HCT116 (cell line): ENCODE measurements around the gene ANKDD1A. TPM values are rescaled to one million over a fixed set of nuclear protein-coding genes. Genes with fewer than 3 reads are reported as not detected.

ENCODE experiments used
- ATAC-seq: fragments of 200-7000 bp; cut with Tn5 transposase; 2 replicates; pipeline ENCODE4 v1.9.1; 2020; ENCODE audit warnings: mild to moderate bottlenecking, moderate library complexity
- BruUV-seq: library from RNA; stranded (reverse); fragments of 400-500 nt; replicated peaks from 2 replicates; lab custom pipeline; 2021; lab: Mats Ljungman, UMichigan
- CTCF ChIA-PET: fragments of 300-600 bp; sonication (Branson Sonifier 250); formaldehyde crosslinking; loops from one replicate; lab custom pipeline; 2021; ENCODE audit warnings: antibody characterized with exemption; lab: Charles Lee
- POLR2A ChIA-PET: fragments of 300-600, 350-600 bp; sonication (Branson Sonifier 250); formaldehyde crosslinking; loops from one replicate; lab custom pipeline; 2021; ENCODE audit warnings: antibody characterized with exemption; lab: Charles Lee
- RAD21 ChIA-PET, 2 experiments: fragments of 300-600 bp; sonication (Branson Sonifier 250); formaldehyde crosslinking; loops; one replicate each; lab custom pipeline; 2023; ENCODE audit warnings: low total read pairs in 2 of 2; ENCODE audit not compliant: uncharacterized antibody in 2 of 2, unreplicated experiment in 2 of 2, low non-redundant PET in 1 of 2; lab: Charles Lee
- DNase-seq: peaks from one replicate; pipeline ENCODE4 v3.0.0-alpha.2; 2010; ENCODE audit warnings: low read depth, low spot score
- H2AFZ ChIP-seq: fragments of 200-600 bp; shearing (Covaris generic), sonication (generic); 2 replicates; pipeline ENCODE4 v1.6.1; 2017; ENCODE audit warnings: low read depth, mixed run types, mixed read lengths, antibody characterized with exemption, low read length; ENCODE audit not compliant: poor library complexity, severe bottlenecking
- H3K27ac ChIP-seq: 2 replicates; pipeline ENCODE4 v1.5.1; 2012; ENCODE audit warnings: low read depth, low read length
- H3K27me3 ChIP-seq: fragments of 200-600 bp; sonication (generic); 2 replicates; pipeline ENCODE4 v1.6.1; 2016; ENCODE audit warnings: mixed run types, low read length, mixed read lengths; ENCODE audit not compliant: insufficient read depth
- H3K36me3 ChIP-seq, 2 experiments: fragments of 200-500 bp in 1 of 2; fragments of 200-600 bp in 1 of 2; sonication (Bioruptor generic) in 1 of 2; sonication (generic) in 1 of 2; 2 replicates each; pipeline versions ENCODE4 v1.5.1 to v1.6.1; 2014 to 2016; ENCODE audit warnings: low read length in 2 of 2, inconsistent platforms in 1 of 2, mixed read lengths in 1 of 2, mixed run types in 1 of 2; ENCODE audit not compliant: insufficient read depth in 2 of 2, control insufficient read depth in 1 of 2
- H3K4me1 ChIP-seq, 2 experiments: fragments of 200-600 bp in 1 of 2; sonication (generic) in 1 of 2; 2 replicates each; pipeline versions ENCODE4 v1.5.1 to v1.6.1; 2012 to 2017; ENCODE audit warnings: low read length in 2 of 2, inconsistent platforms in 1 of 2, mild to moderate bottlenecking in 1 of 2, mixed read lengths in 1 of 2, mixed run types in 1 of 2, moderate library complexity in 1 of 2; ENCODE audit not compliant: insufficient read depth in 2 of 2, control insufficient read depth in 1 of 2
- H3K4me2 ChIP-seq: fragments of 200-600 bp; sonication (generic); 2 replicates; pipeline ENCODE4 v1.6.1; 2017; ENCODE audit warnings: mixed run types, low read length, mixed read lengths
- H3K4me3 ChIP-seq, 2 experiments: fragments of 200-600 bp in 1 of 2; sonication (generic) in 1 of 2; replicated peaks in 1 of 2; 2 replicates each; pipeline ENCODE4 v1.5.1; 2011 to 2016; ENCODE audit warnings: low read length in 2 of 2, control low read depth in 1 of 2, low read depth in 1 of 2, mild to moderate bottlenecking in 1 of 2, mixed read lengths in 1 of 2, mixed run types in 1 of 2
- H3K79me2 ChIP-seq: fragments of 200-600 bp; sonication (generic); 2 replicates; pipeline ENCODE4 v1.6.1; 2017; ENCODE audit warnings: mild to moderate bottlenecking, mixed run types, low read length, moderate library complexity, mixed read lengths; ENCODE audit not compliant: insufficient read depth
- H3K9ac ChIP-seq: fragments of 200-600 bp; sonication (generic); 2 replicates; pipeline ENCODE4 v1.6.1; 2016; ENCODE audit warnings: low read length, mixed read lengths
- H3K9me2 ChIP-seq: fragments of 200-600 bp; sonication (generic), shearing (Covaris generic); 2 replicates; pipeline ENCODE4 v1.6.1; 2017; ENCODE audit warnings: mixed run types, mild to moderate bottlenecking, moderate library complexity; ENCODE audit not compliant: insufficient read depth
- H3K9me3 ChIP-seq, 2 experiments: fragments of 200-500 bp in 1 of 2; fragments of 200-600 bp in 1 of 2; sonication (Bioruptor generic) in 1 of 2; sonication (generic) in 1 of 2; 2 replicates each; pipeline ENCODE4 v1.6.1; 2014 to 2017; ENCODE audit warnings: low read length in 2 of 2, mixed read lengths in 2 of 2, inconsistent platforms in 1 of 2, low read depth in 1 of 2, mild to moderate bottlenecking in 1 of 2, mixed run types in 1 of 2, moderate library complexity in 1 of 2; ENCODE audit not compliant: control insufficient read depth in 1 of 2, insufficient read depth in 1 of 2
- H4K20me1 ChIP-seq: fragments of 200-600 bp; sonication (generic), shearing (Covaris generic); 2 replicates; pipeline ENCODE4 v1.6.1; 2017; ENCODE audit warnings: mixed run types, mild to moderate bottlenecking, moderate library complexity; ENCODE audit not compliant: insufficient read depth
- ATF3 ChIP-seq: IDR thresholded peaks from 2 replicates; pipeline ENCODE4 v1.6.1; 2012
- CBX3 ChIP-seq: IDR thresholded peaks from 2 replicates; pipeline ENCODE4 v1.6.1; 2012; ENCODE audit warnings: low read depth
- CEBPB ChIP-seq: IDR thresholded peaks from 2 replicates; pipeline ENCODE4 v1.6.1; 2012; ENCODE audit warnings: low read depth
- EGR1 ChIP-seq: IDR thresholded peaks from 2 replicates; pipeline ENCODE4 v1.6.1; 2012; ENCODE audit warnings: low read depth
- ELF1 ChIP-seq: IDR thresholded peaks from 2 replicates; pipeline ENCODE4 v1.6.1; 2012; ENCODE audit warnings: low read depth, borderline replicate concordance
- EZH2 ChIP-seq: fragments of 200-600 bp; sonication (generic); IDR thresholded peaks from 2 replicates; pipeline ENCODE4 v1.6.1; 2017; ENCODE audit warnings: antibody characterized with exemption, mixed run types
- EZH2phosphoT487 ChIP-seq: fragments of 200-600 bp; IDR thresholded peaks from 2 replicates; pipeline ENCODE4 v1.6.1; 2018; ENCODE audit warnings: antibody characterized with exemption, borderline replicate concordance
- JUND ChIP-seq: IDR thresholded peaks from 2 replicates; pipeline ENCODE4 v1.6.1; 2012
- POLR2A ChIP-seq: IDR thresholded peaks from 2 replicates; pipeline ENCODE4 v1.7.0; 2011; ENCODE audit warnings: borderline replicate concordance; ENCODE audit not compliant: insufficient read depth, insufficient read length; ENCODE audit errors: extremely low read depth
- REST ChIP-seq: IDR thresholded peaks from 2 replicates; pipeline ENCODE4 v1.6.1; 2012; ENCODE audit warnings: low read depth
- SIN3A ChIP-seq: IDR thresholded peaks from 2 replicates; pipeline ENCODE4 v1.6.1; 2012; ENCODE audit warnings: low read depth
- SP1 ChIP-seq: IDR thresholded peaks from 2 replicates; pipeline ENCODE4 v1.6.1; 2012; ENCODE audit warnings: low read depth
- YY1 ChIP-seq: IDR thresholded peaks from 2 replicates; pipeline ENCODE4 v1.6.1; 2011; ENCODE audit warnings: low read length, low read depth, moderate library complexity, mild to moderate bottlenecking; ENCODE audit not compliant: insufficient replicate concordance; ENCODE audit errors: extremely low read depth
- ZFX ChIP-seq: fragments of 450-650 bp; IDR thresholded peaks from 2 replicates; pipeline ENCODE4 v1.6.1; 2017
- ZNF274 ChIP-seq: fragments of 200-500 bp; sonication (Bioruptor generic); IDR thresholded peaks from 2 replicates; pipeline ENCODE4 v1.6.1; 2014; ENCODE audit warnings: mild to moderate bottlenecking, low read depth, low read length, inconsistent platforms
- intact Hi-C: fragments of 100-400 bp; cut with micrococcal nuclease; formaldehyde crosslinking; loops from 2 replicates; pipeline ENCODE4 v1.10.0; 2022
- total RNA-seq: library from RNA; stranded (reverse); gene quantifications from one replicate; pipeline ENCODE4 v1.2.1, GENCODE V29; 2021; ENCODE audit not compliant: unreplicated experiment
- TF ChIP-seq, protein P1 (sequence below): IDR thresholded peaks from 2 replicates; pipeline ENCODE4 v1.6.1; 2011; ENCODE audit warnings: mild to moderate bottlenecking, low read length, moderate library complexity; ENCODE audit not compliant: insufficient replicate concordance; ENCODE audit errors: extremely low read depth

Gene ANKDD1A
- total RNA-seq, 1 experiment from 2014 or later: 8.1 TPM

- no peak overlapping the region for H2AFZ ChIP-seq
- H3K36me3 ChIP-seq: no peaks in the 10 kb centered on the region
- peak; percentile 59 for ATAC-seq
- BruUV-seq: no TSS peak
- ChIA-PET CTCF (no interaction called here), POLR2A (no interaction called here), RAD21 (no interaction called here)
- H3K4me2 ChIP-seq: no peak overlapping the region
- H3K4me3 ChIP-seq: no peak overlapping the region
- H3K27me3 ChIP-seq: no peaks in the 10 kb centered on the region
- H3K27ac ChIP-seq: no peak overlapping the region
- H3K79me2 ChIP-seq: no peaks in the 10 kb centered on the region
- no peak for DNase-seq
- no peak for TF ChIP-seq SIN3A
- TF ChIP-seq JUND: no peak
- TF ChIP-seq EZH2phosphoT487: no peak
- no peak overlapping the region for H3K9ac ChIP-seq
- H3K9me3 ChIP-seq: no peaks in the 10 kb centered on the region
- peaks cover 0 to 10% of the 10 kb centered on the region in 2 experiments; a peak in 1 of 4 replicates for H3K4me1 ChIP-seq
- no peaks in the 10 kb centered on the region for H4K20me1 ChIP-seq
- intact Hi-C loops: no loop called here
- H3K9me2 ChIP-seq: no peaks in the 10 kb centered on the region
Measured at GRCh38 chr15:64921711-64922110, 10.0 kb downstream of the ANKDD1A start.

DNA sequence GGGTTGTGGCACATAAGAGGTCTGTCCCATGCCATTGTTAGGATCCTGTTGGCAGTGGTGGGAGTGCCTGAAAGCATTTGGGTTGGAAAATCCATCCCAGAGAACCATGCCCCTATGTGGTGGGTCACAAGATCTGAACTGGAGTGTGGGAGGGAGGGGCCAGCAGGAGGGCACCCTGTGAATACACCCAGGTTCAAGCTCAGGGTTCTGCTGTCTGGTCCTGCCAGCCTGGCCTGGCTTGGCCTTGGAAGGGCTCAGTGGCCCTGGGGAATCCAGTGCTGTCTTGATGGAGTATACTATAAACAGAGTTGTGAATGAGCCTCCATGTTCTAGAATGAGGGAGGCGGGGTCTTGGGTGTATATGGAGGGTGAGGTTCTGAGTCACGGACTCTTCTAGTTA, 11.8 kb downstream of the ANKDD1A start:
- Histone ChIP-seq H3K27me3 (no peaks in the 10 kb centered on the region), H3K9me2 (no peaks in the 10 kb centered on the region), H3K4me2 (no peak overlapping the region), H3K79me2 (no peaks in the 10 kb centered on the region), H3K27ac (no peak overlapping the region), H3K36me3 (no peaks in the 10 kb centered on the region), H2AFZ (no peak overlapping the region), H3K9me3 (no peaks in the 10 kb centered on the region), H3K4me1 (peaks cover 0 to 10% of the 10 kb centered on the region in 2 experiments; a peak in 1 of 4 replicates), H3K4me3 (no peak overlapping the region), H3K9ac (no peak overlapping the region), H4K20me1 (no peaks in the 10 kb centered on the region)
- DNase-seq: no peak
- ChIA-PET POLR2A (interaction anchor here (1.1 kb wide), 1 partner anchor 10 kb away, joined by 3 read pairs; no protein-coding TSS in a partner anchor), RAD21 (no interaction called here), CTCF (no interaction called here)
- intact Hi-C loops: no loop called here
- ATAC-seq: no peak
- BruUV-seq: no TSS peak
- TF ChIP-seq, protein P1, sequence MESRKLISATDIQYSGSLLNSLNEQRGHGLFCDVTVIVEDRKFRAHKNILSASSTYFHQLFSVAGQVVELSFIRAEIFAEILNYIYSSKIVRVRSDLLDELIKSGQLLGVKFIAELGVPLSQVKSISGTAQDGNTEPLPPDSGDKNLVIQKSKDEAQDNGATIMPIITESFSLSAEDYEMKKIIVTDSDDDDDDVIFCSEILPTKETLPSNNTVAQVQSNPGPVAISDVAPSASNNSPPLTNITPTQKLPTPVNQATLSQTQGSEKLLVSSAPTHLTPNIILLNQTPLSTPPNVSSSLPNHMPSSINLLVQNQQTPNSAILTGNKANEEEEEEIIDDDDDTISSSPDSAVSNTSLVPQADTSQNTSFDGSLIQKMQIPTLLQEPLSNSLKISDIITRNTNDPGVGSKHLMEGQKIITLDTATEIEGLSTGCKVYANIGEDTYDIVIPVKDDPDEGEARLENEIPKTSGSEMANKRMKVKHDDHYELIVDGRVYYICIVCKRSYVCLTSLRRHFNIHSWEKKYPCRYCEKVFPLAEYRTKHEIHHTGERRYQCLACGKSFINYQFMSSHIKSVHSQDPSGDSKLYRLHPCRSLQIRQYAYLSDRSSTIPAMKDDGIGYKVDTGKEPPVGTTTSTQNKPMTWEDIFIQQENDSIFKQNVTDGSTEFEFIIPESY: no peak
- TF ChIP-seq CEBPB (no peak), EZH2 (no peak), JUND (no peak), ZNF274 (no peak), EGR1 (no peak), ELF1 (no peak), POLR2A (no peak), SP1 (no peak), ZFX (no peak), YY1 (no peak), CBX3 (no peak), SIN3A (no peak), EZH2phosphoT487 (no peak), ATF3 (no peak), REST (no peak)
